Measurements from ENCODE around the gene LRCH1.
"Not testable (repeated sequence)": the region's sequence is repeated elsewhere in the genome, so short reads cannot be mapped to it uniquely, and the experiment has no call there.

The LRCH1 gene, protein sequence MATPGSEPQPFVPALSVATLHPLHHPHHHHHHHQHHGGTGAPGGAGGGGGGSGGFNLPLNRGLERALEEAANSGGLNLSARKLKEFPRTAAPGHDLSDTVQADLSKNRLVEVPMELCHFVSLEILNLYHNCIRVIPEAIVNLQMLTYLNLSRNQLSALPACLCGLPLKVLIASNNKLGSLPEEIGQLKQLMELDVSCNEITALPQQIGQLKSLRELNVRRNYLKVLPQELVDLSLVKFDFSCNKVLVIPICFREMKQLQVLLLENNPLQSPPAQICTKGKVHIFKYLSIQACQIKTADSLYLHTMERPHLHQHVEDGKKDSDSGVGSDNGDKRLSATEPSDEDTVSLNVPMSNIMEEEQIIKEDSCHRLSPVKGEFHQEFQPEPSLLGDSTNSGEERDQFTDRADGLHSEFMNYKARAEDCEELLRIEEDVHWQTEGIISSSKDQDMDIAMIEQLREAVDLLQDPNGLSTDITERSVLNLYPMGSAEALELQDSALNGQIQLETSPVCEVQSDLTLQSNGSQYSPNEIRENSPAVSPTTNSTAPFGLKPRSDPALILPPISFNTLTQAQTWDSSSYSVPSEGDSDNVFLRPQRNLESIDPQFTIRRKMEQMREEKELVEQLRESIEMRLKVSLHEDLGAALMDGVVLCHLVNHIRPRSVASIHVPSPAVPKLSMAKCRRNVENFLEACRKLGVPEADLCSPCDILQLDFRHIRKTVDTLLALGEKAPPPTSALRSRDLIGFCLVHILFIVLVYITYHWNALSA

DNA sequence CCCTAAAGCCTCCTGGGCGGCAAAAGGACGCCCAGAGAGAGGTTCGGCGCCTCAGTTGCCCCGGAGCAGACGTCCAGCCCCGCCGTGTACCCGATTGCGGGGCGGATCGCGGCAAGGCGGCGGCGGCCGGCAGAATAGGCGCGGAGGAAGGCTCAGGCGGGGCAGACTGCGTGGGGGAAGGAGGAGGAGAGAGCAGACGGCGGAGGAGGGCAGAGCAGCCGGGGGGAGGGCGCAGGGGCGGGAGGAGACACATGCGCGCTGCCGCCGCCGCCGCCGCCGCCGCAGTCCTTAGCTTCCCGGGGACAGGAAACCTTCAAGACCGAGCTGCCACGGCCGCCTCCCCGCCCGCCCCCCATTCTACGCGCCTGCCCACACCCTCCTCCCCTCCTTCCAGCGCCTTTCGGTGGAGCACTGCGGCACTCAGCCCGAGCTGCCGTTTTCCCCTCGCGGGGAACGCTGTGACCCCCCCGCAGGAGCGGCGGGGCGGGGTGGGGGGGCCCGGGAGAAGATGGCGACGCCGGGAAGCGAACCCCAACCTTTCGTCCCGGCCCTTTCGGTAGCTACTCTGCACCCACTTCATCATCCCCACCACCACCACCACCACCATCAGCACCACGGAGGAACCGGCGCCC, at the start of gene LRCH1:
Gene LRCH1 (plus strand): TSS at position 282 of the 632 bp plus-strand sequence. CDS start 227 bp downstream, at position 509.
- DNase-seq (ENCODE audit: low spot score), result peak; percentile 88

DNA sequence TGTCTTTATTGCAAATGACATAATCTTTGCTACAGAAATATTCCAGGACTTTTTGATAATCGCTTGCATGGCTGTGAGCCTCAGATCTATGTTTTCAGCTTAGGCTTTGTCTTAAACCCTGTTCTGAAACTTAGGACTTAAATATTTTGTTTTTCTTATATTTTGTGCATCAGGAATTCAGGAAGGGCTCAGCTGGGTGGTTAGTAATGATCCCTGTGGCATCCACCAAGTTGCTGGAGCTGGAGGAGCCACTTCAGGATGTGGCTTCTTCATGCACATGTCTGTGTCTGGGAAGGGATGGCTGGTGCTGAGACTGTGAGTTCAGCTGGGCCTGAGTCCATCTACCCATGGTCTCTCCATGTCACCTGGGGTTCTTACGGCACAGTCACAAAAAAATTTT, 48.9 kb upstream of the LRCH1 start:
- no peak for DNase-seq (ENCODE audit: low spot score)

DNA sequence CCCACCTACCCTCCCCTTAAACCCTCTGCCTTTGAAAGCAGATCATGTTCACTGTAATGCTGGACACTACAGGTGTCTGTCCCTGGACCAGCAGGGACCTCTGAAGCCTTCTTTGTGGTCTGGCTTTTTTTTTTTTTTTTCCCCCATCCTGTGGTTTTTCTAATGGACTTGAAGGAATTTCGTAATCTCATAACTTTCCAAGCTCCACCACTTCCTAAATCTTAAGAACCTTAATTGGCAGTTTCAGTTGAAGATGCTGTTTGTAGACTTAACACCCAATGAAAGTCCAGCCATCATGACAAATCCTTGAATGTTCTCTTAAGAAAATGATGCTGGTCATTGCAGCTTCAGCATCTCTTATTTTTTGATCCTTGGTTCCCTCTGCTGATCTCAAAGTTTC, 45.0 kb upstream of the LRCH1 start:
- no peak for DNase-seq (ENCODE audit: low spot score)

DNA sequence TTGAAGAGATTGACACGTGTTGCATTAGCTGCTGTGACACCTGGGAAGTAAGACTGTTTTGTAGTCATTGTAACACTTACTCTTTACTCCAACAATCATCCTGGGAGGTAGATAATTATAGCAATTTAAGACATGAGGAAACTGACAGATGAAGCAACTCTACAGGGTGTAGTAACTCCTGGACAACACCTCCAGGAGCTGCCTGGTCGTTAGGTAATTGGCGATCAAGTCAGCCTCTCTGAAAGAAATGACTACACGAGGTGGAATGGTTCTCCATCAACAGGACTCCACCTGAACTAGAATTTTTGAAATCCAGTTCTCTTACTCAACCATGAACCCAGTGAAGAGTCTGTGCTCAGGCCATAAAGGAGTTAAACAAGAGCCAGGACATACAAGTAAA, 43.0 kb upstream of the LRCH1 start:
- no peak for DNase-seq (ENCODE audit: low spot score)

DNA sequence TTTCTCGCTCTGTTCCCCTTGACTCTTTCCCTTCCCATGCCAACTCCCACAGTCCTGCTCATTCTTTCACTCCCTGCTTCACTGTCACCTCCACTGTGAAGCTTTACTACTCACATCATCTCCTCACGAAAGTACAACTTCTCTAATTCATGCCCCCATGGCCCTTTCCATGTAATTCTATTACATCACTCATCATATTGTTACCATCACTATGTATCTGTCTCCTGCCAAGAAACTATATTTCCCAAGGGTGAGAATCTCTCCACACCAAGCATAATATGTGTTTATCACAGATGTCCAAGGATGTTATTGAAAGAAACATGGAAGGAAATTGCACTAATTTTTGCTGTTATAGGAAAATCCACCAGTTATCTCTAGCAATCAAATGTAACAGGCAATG, 37.2 kb upstream of the LRCH1 start:
- DNase-seq (ENCODE audit: low spot score), result no peak

DNA sequence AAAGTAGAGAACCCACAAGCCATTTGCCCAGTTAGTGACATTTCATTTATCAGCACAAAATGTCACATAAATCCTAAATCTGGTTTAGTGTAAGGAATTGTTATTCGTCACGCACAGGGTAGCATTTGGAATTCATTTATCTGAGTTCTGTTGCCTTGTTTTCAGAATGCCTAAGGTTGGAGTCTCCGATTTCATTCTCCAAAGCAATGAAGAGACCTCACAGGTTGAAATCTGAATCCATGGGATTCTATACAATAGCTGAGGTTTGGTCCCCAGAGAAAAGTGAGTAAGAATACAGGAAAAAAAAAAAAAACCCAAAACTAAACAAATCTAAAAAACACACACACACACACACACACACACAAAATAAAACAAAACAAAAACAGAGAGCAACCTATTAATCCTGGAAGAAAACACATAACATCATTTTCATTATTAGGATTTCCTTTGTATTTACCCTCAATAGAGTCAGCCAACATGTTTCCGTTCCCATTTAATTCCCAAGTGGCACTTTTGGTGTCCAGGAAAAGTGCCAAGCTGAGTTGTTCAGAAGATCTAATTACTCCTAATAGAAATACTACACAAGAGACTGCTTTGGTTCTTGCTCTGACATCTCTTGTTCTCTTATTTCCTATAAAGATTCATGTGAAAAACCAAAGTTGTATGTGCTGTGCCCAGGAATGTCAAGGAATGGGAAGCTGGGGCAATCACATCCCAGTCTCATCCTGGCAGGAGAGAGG, 36.2 kb upstream of the LRCH1 start:
- no peak for DNase-seq (ENCODE audit: low spot score)

DNA sequence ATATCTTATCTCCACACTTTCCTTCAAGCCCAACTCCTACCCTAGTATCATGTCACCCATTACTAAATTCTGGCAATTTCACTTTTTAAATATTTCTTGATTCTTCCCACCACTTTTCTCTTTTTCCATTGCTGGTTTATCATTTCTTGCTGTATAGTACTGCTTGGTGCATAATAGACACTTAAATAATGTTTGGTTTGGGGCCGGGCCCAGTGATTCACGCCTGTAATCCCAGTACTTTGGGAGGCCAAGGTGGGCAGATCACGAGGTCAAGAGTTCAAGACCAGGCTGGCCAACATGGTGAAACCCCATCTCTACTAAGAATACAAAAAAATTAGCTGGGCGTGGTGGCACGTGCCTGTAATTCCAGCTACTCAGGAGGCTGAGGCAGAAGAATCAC, 35.2 kb upstream of the LRCH1 start:
- DNase-seq (ENCODE audit: low spot score), result not testable (repeated sequence)

DNA sequence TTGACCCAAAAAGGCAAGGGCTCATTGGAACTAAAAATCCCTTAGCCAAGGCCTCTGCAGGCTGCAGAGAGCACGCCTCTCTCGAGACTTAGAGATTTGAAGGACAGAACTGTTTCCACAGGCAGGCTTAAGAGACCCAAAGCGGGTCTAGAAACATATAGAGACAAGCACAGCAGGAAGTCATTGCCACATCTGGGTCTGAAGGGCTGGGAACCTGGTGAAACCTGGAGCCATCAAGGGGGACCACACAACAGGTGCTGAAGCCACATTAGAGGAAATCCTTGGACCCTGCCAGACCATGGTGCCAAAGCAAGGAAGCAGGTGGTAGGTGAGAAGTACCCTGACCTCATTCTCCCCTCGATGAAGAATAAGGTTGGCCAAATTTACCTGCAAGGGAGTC, 33.8 kb upstream of the LRCH1 start:
- DNase-seq (ENCODE audit: low spot score), result no peak

DNA sequence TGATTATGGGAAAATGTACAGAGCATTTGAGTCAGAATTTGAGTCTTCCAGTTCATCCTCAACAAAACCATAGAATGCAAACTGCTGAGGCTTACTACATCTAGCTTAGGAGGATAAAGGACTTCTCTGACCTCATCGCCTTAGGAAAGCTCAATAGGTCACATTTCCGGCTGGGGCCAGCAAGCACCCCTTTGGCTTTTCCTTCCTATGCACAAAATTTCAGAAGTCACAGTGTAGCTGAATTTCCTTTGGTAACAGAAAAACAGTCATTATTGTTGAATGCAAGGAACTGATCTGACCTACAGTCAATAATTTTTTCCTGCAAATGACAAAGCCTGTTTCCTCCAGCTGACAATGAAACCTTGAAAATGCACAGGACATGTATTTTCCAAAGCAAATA, 32.8 kb upstream of the LRCH1 start:
- DNase-seq (ENCODE audit: low spot score), result no peak

DNA sequence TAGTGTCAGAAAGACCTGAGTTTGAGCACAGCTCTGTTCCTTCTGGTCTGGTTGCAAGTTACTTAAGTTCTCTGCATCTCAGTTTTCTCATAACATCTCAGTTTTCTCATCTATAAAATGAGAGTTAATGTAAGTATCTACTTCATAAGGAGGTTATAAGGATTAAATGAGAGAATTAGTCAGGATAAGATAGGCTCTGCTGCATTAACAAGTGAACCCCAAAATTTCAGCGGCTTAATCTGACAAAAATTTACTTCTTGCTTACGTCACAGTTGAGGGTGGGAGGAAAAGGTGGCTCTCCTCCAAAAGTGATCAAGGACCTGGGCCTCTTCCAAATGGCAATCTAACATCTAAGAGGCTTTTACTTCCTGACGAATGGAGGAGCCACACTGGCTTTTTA, 31.5 kb upstream of the LRCH1 start:
- no peak for DNase-seq (ENCODE audit: low spot score)

DNA sequence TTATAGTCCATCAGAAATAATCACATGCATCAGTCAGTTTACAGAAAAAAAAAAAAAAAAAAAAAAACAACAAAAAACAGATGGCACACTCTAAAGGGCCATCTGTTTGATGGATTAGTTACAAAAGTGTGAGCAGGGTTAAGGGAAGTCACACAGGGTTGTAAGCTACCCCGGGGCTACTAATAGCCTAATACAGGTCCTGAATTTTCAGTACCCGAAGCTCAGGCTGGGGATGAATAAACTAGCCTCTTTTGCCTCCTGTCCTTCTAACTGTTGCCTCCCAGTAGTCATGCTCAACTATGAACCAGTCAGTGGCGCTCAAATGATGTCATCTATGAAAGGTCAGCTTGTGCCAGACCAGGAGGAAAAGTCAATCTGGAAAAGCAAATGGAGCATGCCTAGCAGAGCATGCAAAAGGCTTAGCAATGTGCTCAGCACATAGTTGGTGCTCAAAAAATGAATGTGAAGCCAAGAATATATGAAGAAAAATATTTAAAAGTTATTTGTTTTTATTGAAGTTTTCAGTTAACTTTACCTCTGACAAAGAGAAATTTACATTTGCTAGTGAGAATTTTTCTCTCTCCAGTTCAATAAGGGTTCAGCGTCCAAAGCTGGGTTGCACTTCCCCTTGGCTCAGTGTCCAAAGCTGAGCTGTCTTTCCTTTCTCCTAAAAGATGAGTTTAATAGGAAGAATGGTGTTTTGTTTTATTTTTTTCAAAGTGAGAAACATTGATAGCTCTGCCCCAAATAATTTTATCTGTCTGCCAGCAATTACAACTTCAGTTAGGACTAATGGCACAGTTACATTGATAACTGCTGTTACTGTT, 30.8 kb upstream of the LRCH1 start:
- DNase-seq (ENCODE audit: low spot score), result peak; percentile 7

DNA sequence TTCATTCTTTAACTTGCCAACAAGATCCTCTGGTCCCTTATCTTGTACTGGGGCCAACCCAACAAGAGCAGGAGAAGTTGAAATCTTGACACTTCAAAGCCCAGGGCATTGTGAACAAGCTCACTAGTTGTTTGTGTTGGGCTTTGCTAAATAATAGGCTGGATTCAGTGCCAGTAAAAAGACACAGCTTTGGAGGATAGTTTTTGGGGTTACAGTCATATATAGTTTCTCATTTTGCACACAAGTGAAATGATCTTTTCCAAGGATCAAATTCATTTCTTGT, 30.3 kb upstream of the LRCH1 start:
- DNase-seq (ENCODE audit: low spot score), result no peak

DNA sequence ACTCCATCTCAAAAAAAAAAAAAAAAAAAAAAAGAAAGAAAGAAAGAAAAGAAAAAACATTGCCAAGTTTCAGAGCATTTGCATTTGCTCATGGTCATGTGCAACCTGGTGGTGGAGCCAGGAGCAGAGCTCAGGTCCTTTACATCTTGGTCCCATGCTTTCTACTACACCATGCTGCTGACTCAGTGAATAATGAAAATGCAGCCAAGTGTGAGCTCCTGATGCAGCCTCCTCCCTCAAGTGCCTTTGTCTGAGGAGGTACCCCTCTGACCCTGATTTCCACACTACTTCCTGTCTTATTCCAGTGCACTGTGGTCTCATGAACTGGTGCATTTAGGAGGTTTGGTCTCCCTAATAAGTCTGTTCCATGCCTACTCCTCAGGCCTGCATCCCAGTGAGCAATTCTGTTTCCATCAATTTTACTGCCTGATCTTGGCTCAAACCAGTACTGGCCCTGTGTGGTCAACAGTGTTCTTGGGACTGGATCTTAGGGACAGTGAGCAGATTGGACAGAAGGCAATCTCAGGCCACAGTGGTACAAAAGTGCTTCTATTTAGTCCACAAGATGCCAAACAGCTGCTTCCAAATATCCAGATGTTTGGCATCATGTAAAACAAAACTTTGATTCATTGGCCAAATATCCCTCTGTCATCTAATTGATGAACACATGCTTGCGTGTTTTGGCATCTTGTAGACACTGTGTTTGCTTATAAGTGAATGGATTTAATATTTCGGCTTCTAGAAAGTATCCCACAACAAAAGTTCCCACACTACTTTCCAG, 28.8 kb upstream of the LRCH1 start:
- DNase-seq (ENCODE audit: low spot score), result no peak

DNA sequence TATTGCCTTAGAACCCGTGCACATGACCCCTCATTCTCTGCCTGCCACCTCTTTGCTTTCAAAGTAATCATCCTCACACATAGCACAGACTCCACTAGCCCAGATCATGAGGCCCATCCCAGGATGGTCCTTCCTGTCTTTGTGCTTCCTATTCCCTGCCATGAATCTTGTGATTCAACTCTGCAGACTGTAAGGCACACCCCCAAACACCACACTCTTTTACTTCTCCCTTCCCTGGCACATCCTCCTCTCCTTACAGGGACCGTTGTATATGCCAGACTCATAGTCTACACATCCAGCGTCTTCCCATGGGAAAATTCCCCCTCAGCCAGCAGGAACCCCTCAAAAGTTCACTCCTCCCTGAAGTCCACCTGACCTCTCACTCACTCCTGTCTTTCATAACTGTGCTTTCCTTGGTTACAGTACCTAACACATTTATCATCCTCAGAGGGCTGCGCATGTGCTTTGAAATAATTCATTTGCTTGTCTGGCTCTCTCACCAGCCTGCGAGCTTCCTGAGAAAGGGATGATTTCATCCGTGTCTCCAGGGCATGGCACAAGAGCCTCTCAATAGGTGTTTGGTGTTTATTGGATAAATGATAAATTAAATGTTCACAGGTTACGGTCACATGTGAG, 26.8 kb upstream of the LRCH1 start:
- no peak for DNase-seq (ENCODE audit: low spot score)

DNA sequence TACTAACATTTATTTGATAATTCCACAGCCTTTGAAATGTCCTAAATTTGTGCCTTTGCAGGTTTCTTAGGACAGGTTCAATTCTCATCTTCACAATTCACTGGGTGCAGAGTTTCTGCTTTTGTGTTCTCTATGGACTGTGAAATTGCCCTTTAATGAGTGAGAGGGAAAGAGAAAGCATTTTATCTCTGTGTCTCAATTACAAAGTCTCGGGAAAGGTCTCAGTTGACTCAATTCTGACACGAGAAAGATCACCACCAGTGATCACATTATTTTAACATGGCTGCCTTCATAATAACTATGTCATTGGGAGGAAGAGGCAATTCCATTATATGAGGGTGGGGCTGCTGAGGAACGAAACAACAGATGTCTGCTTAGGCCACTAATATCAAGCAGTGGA, 26.2 kb upstream of the LRCH1 start:
- DNase-seq (ENCODE audit: low spot score), result no peak

DNA sequence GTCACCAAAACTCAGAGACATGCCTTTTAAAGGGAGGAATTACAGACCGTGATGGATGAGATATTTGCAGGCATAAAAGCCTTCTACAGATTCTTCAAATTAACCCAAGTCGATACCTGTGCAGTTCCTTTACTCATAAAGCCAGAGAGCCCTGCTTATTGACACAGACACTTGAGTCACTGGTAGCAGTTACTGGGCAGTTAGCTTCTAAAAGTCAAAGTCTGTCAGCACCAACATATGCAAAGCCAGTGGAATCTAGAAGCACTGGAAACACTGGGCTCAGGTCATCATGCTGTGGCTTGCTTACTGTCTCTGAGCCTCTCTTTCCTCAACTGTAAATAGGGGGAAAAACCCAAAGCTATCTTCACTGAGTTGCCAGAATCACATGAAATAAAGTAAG, 25.7 kb upstream of the LRCH1 start:
- DNase-seq (ENCODE audit: low spot score), result no peak

DNA sequence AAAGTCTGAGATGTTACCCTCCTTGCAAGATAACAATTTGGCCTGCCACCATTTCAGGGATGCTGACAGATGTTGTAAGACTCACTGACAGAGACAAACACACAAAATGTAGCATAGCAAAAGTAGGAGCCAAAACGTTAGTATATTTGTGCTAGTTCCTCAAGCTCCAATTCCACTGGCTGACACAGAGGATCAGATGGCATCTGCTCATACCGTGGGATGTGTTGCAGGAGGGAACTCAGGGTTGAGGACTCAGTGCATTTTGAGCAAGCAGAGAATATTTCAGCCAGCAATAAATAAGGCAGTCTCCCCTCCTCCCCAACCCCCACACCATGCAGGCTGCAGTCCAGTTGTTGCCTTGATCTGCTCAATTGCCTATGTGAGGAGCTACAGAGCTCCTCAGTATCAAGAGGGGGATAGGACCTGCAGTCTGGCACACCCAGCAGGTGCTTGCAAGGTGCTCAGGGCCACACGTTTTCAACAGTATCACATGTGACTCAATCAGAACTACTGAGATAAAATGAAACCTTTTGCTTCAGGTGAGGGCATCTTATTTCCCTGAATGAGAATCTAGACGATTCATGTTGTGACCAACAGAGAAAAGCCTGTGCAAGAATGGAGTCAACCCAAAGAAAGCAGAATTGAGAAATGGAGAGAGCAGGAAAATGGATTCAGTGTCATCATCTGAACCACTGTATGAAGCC, 23.6 kb upstream of the LRCH1 start:
- DNase-seq (ENCODE audit: low spot score), result no peak

DNA sequence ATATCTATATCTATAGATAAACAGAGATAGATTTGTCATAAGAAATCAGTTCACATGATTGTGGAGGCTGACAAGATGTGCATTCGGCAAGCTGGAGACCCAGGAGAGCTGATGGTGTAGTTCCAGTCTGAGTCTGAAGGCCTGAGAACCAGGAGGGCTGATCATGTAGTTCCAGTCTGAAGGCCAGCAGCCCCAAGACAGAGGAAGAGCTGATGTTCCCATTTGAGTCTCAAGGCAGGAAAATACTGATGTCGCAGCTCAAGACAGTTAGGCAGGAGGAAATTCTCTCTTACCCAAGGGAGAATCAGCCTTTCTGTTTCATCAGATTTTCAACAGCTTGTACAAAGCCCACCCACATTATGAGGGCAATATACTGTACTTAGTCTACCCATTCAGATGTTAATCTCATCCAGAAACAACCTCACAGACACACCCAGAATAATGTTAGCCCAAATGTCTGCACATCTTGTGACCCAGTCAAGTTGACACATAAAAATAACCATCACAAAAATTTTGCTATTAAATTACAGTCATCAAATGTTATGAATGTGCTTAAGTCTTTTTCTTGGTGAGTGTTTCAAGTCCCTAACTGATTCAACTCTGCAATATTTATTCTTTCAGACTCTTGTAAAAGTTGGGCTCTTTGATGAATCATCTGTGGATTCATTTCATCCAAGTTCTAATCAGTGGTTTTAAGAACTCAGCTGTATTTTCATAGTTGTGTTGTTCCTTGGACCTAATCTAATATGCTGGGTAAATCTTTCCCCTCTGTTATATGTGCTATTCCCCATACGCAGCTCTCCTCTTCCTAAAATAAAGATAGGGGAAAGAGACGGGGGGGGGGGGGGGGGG, 22.7 kb upstream of the LRCH1 start:
- DNase-seq (ENCODE audit: low spot score), result no peak

DNA sequence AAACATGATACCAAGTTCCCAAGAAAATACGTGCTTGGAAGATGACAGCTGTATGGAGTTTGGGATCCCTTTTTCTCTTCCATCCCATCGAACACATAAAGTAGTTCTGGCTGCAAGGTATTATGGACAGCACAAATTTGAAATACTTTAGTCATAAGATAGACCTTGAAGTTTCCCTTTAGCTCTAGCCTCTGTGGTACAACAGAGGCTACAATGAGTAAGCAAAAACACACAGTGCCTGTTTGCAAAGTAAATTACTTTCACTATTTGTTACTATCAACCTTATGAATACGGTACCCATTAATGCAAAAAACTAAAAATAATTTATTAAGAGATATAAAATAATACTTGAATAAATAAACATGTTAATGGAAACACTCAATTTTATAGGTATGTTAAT, 21.0 kb upstream of the LRCH1 start:
- DNase-seq (ENCODE audit: low spot score), result no peak

Data from RKO (cell line).